ENCODE results near the gene CSH1.
A peak's percentile ranks its signal among the peaks of the same experiment; 100 is the strongest.
"Not testable (repeated sequence)": the region's sequence is repeated elsewhere in the genome, so short reads cannot be mapped to it uniquely, and the experiment has no call there.

Gene CSH1

GRCh38 chr17:63928966-63929695, 32.8 kb upstream of the CSH1 start:
- DNase-seq (ENCODE audit: low read depth): no peak

- DNase-seq (ENCODE audit: low read depth): no peak
These were observed 31.8 kb upstream of the CSH1 start for GRCh38 chr17:63928172-63928666.

DNA sequence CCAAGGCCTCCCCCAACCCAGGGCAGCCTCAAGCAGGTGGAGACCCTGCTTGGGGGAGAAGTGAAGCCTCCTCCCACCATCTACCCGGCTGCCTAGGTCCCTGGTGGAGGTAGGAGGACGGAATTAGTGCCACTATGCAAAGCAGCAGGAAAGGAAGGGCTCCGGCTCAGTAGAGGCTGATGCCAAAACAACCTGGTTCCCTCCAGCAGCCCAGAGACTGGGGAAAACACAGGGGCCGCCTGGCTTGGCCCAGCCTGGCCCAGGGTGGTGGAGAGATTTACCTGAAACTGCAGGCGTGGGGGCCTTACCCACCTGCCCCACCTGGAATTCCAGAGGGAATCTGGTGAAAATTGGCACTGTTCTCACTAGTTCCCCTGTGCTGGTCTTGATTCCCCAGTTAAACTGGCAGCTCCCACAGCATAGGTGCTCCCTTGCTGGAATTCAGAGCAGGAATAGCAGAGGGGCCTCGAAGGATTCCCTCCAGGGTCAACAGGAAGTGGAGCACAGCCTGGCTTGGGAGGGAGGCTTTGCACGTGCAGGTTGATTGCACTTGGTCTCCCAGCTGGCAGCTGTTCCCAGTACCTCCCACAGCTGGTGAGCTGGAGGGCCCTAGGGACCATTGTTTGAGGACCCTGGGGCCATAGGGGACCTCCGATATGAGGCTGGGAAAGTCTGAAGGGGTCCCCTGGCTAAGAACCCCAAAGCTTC, 31.2 kb upstream of the CSH1 start:
- no peak for DNase-seq (ENCODE audit: low read depth)

- no peak for DNase-seq (ENCODE audit: low read depth)
These were observed 29.8 kb upstream of the CSH1 start for GRCh38 chr17:63926164-63926563.

DNA sequence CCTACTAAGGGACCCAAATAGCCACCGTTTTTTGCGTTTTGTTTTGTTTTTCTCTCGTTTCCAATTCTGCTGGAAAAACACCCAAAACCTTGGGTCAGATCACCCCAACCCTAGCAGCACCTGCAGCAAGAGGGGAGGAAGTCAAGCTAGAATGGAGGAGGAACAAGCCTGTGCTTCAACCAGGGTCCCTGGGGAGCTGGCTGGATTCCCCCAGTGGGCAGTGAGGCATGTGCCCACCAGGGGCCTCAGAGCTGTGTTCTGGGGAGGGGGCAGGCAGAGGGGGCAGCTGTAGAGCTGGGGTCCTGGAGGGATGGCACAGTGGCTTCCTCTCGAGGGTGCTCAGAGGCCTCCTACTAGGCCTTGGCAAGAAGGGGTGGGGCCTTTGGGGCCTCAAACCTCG, 29.2 kb upstream of the CSH1 start:
- DNase-seq (ENCODE audit: low read depth): no peak

DNA sequence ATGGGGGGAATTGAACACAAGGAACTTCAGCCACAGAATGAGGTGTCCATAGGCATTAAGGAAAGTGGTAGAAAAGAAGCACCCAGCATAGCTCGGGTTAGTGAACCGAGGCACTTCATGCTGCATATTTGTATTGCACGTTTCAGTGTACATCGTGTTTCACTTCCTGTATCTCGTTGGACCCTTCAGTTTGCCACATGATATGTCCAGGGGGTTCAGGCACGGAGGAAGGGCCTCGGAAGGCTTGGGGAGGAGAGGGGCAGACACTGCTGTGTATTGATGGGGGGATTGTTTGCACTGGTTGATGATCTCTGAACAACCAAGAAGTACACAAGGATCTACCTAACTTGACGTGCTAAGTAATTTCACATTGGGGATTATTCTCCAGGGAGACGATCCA, 26.0 kb upstream of the CSH1 start:
- not testable (repeated sequence) for DNase-seq (ENCODE audit: low read depth)

- DNase-seq (ENCODE audit: low read depth): not testable (repeated sequence)
These were observed 24.4 kb upstream of the CSH1 start for GRCh38 chr17:63920779-63921178.

DNA sequence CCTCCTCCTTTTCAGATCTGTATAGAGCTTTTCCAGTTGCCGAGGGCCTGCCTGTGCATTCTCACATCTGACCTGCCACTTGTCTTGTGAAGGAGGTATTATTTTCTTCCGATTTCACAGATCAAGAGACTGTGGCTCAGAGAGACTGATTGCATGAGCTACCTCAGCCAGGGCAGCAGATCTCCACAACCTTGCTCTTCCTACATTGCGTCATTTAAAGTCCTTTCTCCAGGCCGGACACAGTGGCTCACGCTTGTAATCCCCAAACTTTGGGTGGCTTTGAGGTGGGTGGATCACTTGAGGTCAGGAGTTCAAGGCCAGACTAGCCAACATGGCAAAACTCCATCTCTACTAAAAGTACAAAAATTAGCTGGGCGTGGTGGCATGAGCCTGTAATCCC, 23.7 kb upstream of the CSH1 start:
- not testable (repeated sequence) for DNase-seq (ENCODE audit: low read depth)

DNA sequence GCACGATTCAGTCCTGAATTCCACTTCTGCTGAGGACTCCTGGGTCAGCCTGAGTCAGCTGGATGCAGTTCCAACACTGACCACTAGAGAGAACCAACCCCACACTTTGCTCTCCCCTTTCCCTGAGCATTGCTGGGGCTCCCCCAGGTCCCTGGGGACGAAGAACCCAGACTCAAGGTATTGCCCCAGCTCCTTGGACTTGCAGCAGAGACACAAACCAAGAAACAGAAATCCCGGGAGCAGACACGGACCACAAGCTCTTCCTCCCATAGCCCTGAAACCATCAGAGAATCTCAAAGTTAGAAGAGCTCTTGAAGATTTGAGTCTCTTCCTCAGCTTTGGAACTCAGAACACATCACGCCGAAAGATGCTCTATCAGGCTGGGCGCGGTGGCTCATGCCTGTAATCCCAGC, 22.9 kb upstream of the CSH1 start:
- DNase-seq (ENCODE audit: low read depth): peak; percentile 32

DNA sequence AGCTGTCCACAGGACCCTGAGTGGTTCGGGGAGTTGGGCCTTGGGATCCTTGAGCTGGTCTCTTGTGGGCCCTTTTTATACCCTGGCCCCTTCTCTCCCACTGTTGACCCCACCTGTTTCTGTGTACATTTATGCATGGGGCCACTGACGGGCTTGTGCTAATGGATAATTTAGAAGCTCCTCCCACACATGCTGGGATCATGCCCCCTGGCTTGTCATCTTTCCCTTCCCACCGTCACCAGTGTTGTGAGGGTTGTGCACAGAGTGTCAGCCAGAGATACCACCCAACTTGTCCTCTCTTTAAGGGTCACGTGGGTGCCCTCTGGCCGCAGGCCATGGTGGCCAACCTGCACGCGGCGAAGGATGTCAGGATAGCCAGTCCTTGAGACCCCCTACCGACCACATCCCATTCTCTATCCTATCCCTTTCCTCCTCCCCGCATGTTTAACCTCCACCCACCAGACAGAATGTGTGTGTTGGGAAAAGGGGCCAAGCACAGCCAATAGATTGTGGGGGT, 22.5 kb upstream of the CSH1 start, which contains the start of gene GH1:
GH1 (minus strand) TSS at position 51 of the 517 bp plus-strand sequence. CDS start 63 bp downstream, outside the sequence.
- DNase-seq (ENCODE audit: low read depth): not testable (repeated sequence)

- no peak for DNase-seq (ENCODE audit: low read depth)
These were observed 21.9 kb upstream of the CSH1 start for GRCh38 chr17:63918305-63918704.

DNA sequence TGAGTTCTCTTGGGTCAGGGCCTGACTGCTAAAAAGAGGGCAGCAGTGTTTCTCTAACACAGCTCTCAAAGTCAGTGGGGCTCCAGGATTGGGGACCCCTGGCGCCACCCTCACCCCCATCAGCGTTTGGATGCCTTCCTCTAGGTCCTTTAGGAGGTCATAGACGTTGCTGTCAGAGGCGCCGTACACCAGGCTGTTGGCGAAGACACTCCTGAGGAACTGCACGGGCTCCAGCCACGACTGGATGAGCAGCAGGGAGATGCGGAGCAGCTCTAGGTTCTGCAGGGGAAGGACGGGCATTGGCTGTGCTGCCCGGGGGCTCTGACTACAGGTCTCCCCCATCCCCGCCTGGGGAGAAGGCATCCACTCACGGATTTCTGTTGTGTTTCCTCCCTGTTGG, 21.3 kb upstream of the CSH1 start:
- DNase-seq (ENCODE audit: low read depth): no peak

DNA sequence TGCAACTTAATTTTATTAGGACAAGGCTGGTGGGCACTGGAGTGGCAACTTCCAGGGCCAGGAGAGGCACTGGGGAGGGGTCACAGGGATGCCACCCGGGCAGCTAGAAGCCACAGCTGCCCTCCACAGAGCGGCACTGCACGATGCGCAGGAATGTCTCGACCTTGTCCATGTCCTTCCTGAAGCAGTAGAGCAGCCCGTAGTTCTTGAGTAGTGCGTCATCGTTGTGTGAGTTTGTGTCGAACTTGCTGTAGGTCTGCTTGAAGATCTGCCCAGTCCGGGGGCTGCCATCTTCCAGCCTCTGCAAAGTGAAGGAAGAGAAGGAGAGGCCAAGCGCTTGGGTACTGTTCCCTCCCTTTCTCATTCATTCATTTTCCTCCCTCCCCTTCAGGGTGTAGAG, 20.8 kb upstream of the CSH1 start:
- DNase-seq (ENCODE audit: low read depth): not testable (repeated sequence)

GRCh38 chr17:63916566-63917185, 20.3 kb upstream of the CSH1 start:
- DNase-seq (ENCODE audit: low read depth): no peak

GRCh38 chr17:63915753-63916152, 19.4 kb upstream of the CSH1 start:
- not testable (repeated sequence) for DNase-seq (ENCODE audit: low read depth)

DNA sequence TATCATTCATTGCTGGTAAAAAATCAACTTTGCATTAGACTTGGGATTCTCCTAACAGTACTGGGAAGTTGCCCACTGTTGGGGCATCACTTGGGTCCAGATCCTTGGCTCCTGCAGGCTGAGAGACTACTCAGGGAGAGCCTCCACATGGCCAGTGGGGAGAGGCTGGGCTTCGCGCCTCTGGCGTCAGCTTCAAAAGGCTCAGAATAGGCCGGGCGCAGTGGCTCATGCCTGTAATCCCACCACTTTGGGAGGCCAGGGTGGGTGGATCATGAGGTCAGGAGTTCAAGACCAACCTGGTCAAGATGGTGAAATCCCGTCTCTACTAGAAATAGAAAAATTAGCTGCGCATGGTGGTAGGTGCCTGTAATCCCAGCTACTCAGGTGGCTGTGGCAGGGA, 18.1 kb upstream of the CSH1 start:
- no peak for DNase-seq (ENCODE audit: low read depth)

DNA sequence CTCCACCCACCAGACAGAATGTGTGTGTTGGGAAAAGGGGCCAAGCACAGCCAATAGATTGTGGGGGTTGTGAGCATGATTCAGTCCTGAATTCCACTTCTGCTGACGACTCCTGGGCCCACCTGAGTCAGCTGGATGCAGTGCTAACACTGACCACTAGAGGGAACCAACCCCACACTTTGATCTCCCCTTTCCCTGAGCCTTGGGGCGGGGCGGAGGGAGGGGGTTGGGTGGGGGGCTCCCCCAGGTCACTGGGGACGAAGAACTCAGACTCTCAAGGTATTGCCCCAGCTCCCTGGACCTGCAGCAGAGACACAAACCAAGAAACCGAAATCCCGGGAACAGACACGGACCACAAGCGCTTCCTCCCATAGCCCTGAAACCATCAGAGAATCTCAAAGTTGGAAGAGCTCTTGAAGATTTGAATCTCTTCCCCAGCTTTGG, 15.3 kb upstream of the CSH1 start:
- no peak for DNase-seq (ENCODE audit: low read depth)

DNA sequence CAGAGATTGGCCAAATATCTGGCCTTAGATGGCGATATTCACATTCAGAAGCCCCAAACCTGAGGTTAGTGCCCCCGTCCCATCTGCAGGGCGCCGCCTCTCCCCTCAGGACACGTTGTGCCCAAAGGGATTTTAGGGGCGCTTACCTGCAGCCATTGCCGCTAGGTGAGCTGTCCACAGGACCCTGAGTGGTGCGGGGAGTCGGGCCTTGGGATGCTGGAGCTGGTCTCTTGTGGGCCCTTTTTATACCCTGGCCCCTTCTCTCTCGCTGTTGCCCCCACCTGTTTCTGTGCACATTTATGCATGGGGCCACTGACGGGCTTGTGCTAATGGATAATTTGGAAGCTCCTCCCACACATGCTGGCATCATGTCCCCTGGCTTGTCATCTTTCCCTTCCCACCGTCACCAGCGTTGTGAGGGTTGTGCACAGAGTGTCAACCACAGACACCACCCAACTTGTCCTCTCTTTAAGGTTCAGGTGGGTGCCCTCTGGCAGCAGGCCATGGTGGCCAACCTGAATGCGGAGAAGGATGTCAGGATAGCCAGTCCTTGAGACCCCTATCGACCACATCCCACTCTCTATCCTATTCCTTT, 14.8 kb upstream of the CSH1 start, which contains the start of gene CSHL1:
CSHL1 (minus strand) TSS at position 218 of the 595 bp plus-strand sequence; CDS start at position 156, 62 bp downstream.
- DNase-seq (ENCODE audit: low read depth): no peak

- no peak for DNase-seq (ENCODE audit: low read depth)
These were observed 13.7 kb upstream of the CSH1 start for GRCh38 chr17:63910096-63910495.

DNA sequence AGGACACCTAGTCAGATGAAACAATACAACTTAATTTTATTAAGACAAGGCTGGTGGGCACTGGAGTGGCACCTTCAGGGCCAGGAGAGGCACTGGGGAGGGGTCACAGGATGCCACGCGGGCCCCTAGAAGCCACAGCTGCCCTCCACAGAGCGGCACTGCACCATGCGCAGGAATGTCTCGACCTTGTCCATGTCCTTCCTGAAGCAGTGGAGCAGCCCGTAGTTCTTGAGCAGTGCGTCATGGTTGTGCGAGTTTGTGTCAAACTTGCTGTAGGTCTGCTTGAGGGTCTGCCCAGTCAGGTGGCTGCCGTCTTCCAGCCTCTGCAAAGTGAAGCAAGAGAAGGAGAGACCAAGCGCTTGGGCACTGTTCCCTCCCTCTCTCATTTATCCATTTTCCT, 13.2 kb upstream of the CSH1 start:
- DNase-seq (ENCODE audit: low read depth): not testable (repeated sequence)

- not testable (repeated sequence) for DNase-seq (ENCODE audit: low read depth)
These were observed 10.9 kb upstream of the CSH1 start for GRCh38 chr17:63907161-63907778.

Measured in stromal cell of bone marrow (primary cell).